ENCODE results near the gene TNFRSF12A. TPM values are rescaled to one million over a fixed set of nuclear protein-coding genes. Genes with fewer than 3 reads are reported as not detected.
A peak's percentile ranks its signal among the peaks of the same experiment; 100 is the strongest.

TNFRSF12A gene
- total and polyA plus RNA-seq, 2 of the 13 experiments (the other 11 are each of a cell fraction or from before 2014, with no cell fraction given): 61.9 to 66.0 TPM

GRCh38 chr16:3059041-3059722 lies 39.0 kb downstream of the TNFRSF12A start (continued):
- peak; percentile 58; the same call in 1 of the 2 replicates for TF ChIP-seq ARID5B (CRISPR knock-in tag; IDR thresholded peaks at IDR 0.05)
- no peak for TF ChIP-seq LBX2 (CRISPR knock-in tag; IDR thresholded peaks at IDR 0.05; ENCODE audit: borderline replicate concordance)
- TF ChIP-seq RFX5 (IDR thresholded peaks at IDR 0.05; ENCODE audit: low read depth, low read length): no peak
- TF ChIP-seq POGZ (CRISPR knock-in tag; IDR thresholded peaks at IDR 0.05): no peak; the same call in 1 of the 2 replicates
- no peak for TF ChIP-seq CBX1 (IDR thresholded peaks at IDR 0.05; ENCODE audit: low read depth)
- TF ChIP-seq TFAP4 (IDR thresholded peaks at IDR 0.05; ENCODE audit: borderline replicate concordance, low read depth): no peak
- no peak for TF ChIP-seq ZNF275 (CRISPR knock-in tag; IDR thresholded peaks at IDR 0.05; ENCODE audit: borderline replicate concordance)
- TF ChIP-seq NBN (conservative IDR thresholded peaks at IDR 0.05): no peak
- TF ChIP-seq ZNF788 (CRISPR knock-in tag; IDR thresholded peaks at IDR 0.05; ENCODE audit: borderline replicate concordance): peak; percentile 32; the same call in 1 of the 2 replicates
- no peak for TF ChIP-seq ZNF737 (CRISPR knock-in tag; IDR thresholded peaks at IDR 0.05; ENCODE audit: borderline replicate concordance)
- TF ChIP-seq SALL1 (CRISPR knock-in tag; IDR thresholded peaks at IDR 0.05): peak; percentile 76; the same call in 1 of the 2 replicates
- TF ChIP-seq ZNF234 (CRISPR knock-in tag; conservative IDR thresholded peaks at IDR 0.05): no peak
- no peak for TF ChIP-seq SNRNP70 (IDR thresholded peaks at IDR 0.05; ENCODE audit: low read depth, low read length)
- peak; percentile 78; the same call in 1 of the 2 replicates for TF ChIP-seq HOXA3 (CRISPR knock-in tag; IDR thresholded peaks at IDR 0.05)
- no peak; the same call in 1 of the 2 replicates for TF ChIP-seq ZNF768 (CRISPR knock-in tag; IDR thresholded peaks at IDR 0.05)
- TF ChIP-seq ZNF709 (CRISPR knock-in tag; IDR thresholded peaks at IDR 0.05): no peak; the same call in 1 of the 2 replicates
- TF ChIP-seq KLF9 (CRISPR knock-in tag; IDR thresholded peaks at IDR 0.05; ENCODE audit: low read depth): no peak
- no peak for TF ChIP-seq HNRNPH1 (optimal IDR thresholded peaks at IDR 0.05; ENCODE audit: low read depth, low read length)
- TF ChIP-seq KAT7 (CRISPR knock-in tag; IDR thresholded peaks at IDR 0.05; ENCODE audit: borderline replicate concordance): no peak
- TF ChIP-seq ATRX (CRISPR knock-in tag; IDR thresholded peaks at IDR 0.05; ENCODE audit: borderline replicate concordance): no peak
- no peak for TF ChIP-seq FIP1L1 (IDR thresholded peaks at IDR 0.05; ENCODE audit: borderline replicate concordance, insufficient read depth, low read depth, low read length)
- 0 out of 2 replicates have a peak, but pooled peaks have one; percentile 65 for TF ChIP-seq ZNF280B (CRISPR knock-in tag; IDR thresholded peaks at IDR 0.05; ENCODE audit: borderline replicate concordance)

Measured in HepG2 (cell line).